GM19395 (cell line): ENCODE measurements around the gene KRTAP9-4.
"Not testable (repeated sequence)": the region's sequence is repeated elsewhere in the genome, so short reads cannot be mapped to it uniquely, and the experiment has no call there.

Source experiments
- ATAC-seq: cut with Tn5 transposase; IDR thresholded peaks from one replicate; pipeline ENCODE4 v1.9.1; 2021; ENCODE audit warnings: mild to moderate bottlenecking, moderate library complexity; ENCODE audit not compliant: unreplicated experiment

Gene KRTAP9-4

GRCh38 chr17:41264599-41264998, 15.1 kb downstream of the KRTAP9-4 start:
- no peak for ATAC-seq

GRCh38 chr17:41265078-41265477, 15.6 kb downstream of the KRTAP9-4 start, which contains the start of gene KRTAP9-6:
Gene KRTAP9-6, plus strand, starts transcription at chr17:41265378. Its CDS starts 0 bp downstream, at chr17:41265378.
- ATAC-seq: no peak

DNA sequence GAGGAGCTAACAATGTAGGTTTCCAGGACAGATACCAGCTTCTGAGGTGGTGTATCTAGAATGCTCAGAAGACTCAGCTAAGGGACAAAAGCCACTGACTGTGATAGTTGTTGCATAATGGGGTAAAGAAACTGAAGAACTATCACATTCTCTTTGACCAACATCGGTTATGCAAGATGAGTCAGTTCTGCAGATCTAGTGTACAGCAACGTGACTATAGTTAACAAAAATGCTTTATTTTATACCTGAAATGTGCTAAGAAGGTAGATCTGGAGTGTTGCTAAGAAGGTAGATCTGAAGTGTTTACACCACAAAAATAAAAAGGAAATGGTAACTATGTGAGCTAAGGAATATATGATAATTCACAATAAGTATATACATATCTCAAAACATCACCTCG, 18.2 kb downstream of the KRTAP9-4 start:
- ATAC-seq: no peak

GRCh38 chr17:41271323-41271722, 21.8 kb downstream of the KRTAP9-4 start:
- ATAC-seq: not testable (repeated sequence)

GRCh38 chr17:41271858-41272257, 22.4 kb downstream of the KRTAP9-4 start:
- no peak for ATAC-seq

GRCh38 chr17:41275648-41276190, 26.2 kb downstream of the KRTAP9-4 start, which contains the start of gene KRTAP9-7:
Gene KRTAP9-7, plus strand, starts transcription at chr17:41275698. Its CDS starts 0 bp downstream, at chr17:41275698.
- ATAC-seq: not testable (repeated sequence)

DNA sequence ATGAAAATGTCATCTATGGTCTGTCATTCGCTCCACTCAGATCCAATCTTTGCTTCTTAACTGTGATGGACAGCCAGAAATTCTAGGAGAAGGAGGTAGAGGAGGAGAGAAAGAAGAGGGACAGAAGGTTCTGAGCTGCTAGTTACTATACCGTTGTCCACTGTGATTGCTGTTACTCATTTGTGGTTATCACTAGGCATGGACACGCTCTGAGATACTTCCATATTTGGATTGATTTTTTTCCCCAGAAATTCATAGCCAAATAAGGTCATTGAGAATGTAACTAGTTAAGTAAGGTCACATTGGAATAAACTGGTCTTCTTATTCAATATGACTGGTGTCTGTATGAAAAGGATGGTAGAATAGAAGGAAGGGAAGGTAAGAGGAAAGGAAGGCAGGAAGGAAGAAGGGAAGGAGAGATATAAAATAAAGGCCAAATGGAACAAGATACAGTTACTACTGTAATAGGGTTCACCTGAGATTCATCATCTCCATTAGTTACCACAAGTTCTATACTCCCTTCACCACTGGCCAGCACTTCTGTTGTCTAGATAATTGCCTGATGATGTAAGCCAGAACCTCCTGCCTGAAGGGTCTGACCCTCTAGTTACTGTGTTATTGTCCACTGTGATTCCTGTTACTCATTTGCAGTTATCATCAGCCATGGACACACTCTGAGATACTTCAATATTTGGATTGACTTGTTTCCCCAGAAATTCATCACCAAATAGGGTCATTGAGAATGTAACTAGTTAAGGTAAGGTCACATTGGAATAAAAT, 28.9 kb downstream of the KRTAP9-4 start:
- no peak for ATAC-seq

DNA sequence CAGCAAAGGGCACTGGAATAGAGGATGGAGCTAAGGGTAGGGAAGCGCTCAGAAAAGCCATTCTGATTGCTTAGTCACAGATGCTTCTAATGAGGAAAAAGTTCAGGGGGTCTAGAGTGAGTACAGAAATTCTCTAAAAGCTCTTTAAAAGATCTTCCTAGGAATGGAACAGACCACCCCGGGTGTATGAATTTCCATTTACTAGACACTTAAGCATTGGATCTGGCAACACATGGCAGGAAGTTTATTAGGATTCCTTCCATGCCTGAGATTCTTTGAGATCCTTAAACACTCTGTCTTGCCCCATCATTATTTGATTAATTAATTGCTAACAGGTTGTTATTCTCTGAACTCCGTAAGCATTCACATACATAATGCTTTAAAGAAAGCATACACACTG, 34.6 kb downstream of the KRTAP9-4 start:
- no peak for ATAC-seq

DNA sequence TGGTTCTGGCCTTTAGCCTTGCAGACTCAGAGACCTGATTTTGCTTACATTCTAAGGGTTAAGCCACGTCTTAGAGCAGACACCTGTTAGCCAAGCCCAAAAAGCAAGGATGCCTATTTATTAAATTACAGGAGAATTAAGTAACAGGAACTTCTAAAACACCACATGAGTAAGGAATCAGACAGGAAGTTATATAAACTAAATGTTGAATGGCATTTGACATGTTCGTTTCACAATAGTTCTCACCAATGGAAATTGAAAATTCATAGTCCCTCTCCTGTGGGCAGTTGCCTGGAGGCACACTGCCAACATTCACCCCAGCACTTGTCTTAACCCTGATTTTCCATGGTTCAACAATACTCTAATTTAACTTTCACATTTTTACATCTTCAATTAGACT, 35.1 kb downstream of the KRTAP9-4 start:
- no peak for ATAC-seq

DNA sequence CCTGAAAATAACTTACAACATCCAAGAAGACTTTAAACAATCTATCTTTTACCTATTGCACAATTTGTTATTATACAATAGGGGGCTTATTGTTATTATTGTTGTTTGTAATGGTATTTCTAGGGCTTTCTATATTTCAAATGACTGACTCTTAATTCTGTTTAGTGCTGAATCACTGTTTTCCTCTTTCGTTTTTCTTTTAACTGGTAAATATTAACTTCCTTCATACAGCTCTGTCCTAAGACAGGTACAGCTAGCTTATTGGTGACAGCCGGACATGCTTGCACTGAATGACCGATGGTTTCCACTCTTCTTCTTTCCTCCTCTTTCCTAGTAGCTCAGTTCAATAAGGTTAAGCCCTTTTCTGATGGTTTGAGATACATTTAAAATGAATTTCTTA, 37.6 kb downstream of the KRTAP9-4 start:
- ATAC-seq: no peak

DNA sequence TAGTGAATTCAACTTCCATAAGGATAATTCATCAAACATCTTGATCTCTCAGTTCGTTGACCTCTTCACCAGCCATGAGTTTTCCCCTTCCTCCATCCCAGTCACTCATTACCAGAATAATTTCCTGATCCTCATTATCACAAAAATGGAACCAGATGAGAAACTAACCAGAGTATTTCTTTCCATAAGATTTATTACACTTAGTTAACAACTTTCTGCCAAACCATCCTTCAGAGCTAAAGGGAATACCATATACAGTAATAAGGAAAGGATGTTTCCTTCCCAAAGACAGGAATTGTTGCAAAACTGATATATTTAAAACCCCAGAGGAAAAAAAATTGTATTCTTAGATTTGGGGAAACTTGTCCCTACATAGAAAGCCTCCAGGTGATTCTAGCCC, 44.5 kb downstream of the KRTAP9-4 start:
- no peak for ATAC-seq

DNA sequence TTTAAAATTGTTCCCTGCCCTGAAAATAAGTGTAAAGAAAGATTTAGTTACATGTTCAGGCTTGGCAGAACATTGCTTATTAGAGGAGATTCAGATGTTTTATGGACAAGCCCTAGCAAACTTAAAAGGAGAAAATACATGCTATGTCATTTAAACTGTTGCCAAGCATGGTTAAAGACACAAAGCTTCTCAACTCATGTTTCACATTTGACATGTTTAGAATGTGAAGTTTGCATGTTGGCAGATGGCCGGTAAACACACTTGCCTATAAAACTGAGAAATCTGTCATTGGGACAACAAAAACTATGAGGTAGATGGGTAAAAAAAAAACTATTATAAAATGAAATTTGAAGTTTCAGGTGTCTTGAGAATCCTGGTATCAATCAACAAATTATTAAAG, 47.4 kb downstream of the KRTAP9-4 start:
- ATAC-seq: no peak

DNA sequence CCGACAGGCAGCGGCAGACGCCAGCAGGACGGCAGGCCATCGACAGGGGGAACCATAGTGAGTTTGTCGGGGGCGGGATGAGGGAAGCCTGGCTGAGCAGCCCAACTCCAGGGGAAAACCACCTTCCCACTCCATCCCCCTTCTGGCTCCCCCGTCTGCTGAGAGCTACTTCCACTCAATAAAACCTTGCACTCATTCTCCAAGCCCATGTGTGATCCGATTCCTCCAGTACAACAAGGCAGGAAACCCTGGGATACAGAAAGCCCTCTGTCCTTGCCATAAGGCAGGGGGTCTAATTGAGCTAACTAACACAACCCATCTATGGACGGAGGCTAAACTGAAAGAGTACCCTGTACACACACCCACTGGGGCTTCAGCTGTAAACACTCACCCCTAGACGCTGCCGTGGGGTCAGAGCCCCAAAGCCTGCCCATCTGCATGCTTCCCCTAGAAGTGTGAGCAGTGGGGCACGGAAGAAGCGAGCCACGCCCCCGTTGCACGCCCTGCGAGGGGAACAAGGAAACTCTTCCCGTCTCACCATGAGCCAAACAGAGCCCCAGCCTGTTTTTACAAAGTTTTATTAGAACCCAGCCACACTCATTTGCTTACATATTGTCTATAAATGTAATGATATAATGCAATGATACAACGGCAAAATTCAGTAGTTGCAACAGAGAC, 49.1 kb downstream of the KRTAP9-4 start:
- no peak for ATAC-seq
